Peyer's patch (tissue), 4 donors: ENCODE data around the gene OLFM3.

ENCODE experiments used
- CTCF ChIP-seq, 6 experiments: fragments of 450-650 bp in 4 of 6; fragments of 200-600 bp in 2 of 6; sonication (generic) in 1 of 6; IDR thresholded peaks; one replicate each; pipeline ENCODE4 v1.5.1; 2017 to 2019; ENCODE audit warnings: antibody characterized with exemption in 6 of 6, mild to moderate bottlenecking in 3 of 6, moderate library complexity in 1 of 6
- POLR2A ChIP-seq, 2 donors: fragments of 450-650 bp; IDR thresholded peaks; one replicate each; pipeline ENCODE4 v1.5.1; 2017; ENCODE audit warnings: antibody characterized with exemption in 2 of 2, mild to moderate bottlenecking in 2 of 2, moderate library complexity in 2 of 2

- no peak for TF ChIP-seq CTCF (IDR thresholded peaks at IDR 0.05)
- TF ChIP-seq POLR2A (IDR thresholded peaks at IDR 0.05) = no peak
These were observed 154.9 kb downstream of the OLFM3 start for GRCh38 chr1:101841824-101842223.
